Measurements from ENCODE around the gene INTS1.

Gene INTS1

DNA sequence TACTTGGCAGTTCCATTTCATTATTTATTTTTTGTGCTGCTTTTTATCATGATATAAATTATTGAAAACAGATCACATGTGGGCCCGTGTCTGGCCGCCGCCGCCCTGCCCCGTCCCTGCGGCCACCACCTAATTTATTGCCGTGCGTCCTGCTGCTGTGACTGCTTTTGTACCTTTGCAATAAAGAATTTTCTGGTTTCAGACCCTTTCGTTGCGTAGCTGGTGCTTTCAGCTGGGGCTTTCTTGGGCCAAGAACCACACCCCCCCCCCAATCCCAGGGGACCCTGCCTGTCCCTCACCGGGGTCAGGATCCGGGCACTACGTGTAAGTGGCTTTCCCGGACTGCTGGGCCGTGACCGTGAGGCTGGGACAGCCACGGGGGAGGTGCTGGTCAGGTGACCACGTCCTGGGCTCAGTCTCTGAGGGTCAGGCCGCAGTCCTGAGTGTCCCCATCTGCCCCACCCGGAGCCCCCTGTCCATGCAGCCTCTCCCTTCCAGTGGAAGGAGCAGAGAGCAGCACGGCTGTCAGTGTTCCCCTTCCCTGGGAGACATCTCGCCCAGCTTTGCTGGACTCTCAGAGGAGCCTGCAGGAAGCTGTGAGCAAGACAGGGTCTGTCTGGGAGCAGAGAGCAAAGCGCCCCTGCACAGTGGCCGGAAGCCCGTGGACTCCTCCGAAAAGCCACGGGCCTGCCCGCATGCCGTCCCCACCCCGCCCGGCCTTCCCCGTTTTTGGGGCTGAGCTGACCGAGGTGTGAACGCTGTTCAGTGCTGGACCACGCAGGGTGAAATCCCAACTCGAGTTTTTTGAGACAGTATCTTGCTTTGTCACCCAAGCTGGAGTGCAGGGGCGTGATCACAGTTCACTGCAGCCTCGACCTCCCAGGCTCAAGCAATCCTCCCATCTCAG, 38.9 kb upstream of the INTS1 start:
- no peak for DNase-seq

DNA sequence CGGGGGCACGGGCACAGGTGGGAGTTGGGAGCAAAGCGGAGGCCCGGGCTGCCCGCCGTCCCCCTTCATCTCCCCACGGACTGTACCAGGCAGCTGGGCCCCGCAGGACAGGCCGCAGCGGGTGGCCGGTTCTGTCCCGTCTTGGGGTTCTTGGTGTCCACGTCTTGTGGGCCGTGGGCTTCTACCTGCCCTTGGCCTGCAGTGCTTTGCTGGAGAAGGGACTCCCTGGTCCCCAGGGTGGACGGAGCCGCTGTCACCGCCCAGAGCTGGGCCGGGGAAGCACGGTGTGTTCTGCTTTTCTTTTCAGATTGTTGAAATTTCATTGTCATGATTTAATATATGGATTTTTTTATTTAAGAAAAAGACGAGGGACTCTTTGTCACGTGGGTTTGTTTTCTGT, 38.1 kb upstream of the INTS1 start:
- DNase-seq = no peak

DNA sequence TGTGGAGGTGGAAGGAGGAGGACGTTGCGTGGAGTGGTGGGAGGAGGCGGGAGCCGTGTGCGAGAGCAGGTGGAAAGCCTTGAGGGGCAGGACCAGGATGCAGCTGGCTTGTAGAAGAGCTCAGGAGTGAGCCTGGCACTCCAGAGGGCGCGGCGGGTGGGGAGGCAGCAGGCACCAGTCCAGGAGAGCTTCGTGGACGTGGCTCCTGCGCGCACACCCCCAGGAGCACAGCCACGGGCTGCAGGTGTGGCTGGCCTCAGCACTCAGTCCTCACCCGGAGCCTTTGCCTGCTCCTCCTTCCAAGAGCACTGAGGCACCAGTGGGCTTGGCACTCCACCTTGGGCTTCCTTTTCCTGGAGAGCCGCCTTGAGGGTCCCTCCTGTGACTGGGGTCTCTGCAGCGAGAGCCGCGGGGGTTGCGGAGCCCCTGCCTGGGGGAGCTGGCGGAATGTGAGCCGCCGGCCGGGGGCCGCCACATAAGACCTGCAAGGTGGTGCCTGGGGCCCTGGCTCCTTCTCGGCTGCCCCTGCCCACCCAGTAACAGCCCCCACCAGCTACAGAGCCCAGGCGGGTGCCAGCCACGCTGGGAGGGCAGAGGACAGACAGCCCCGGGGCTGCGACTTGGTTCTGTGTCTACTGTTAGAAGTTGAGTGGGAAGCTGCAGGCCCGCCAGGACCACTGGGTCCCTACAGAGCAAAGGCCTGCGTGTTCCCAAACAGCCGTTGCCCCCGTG, 37.4 kb upstream of the INTS1 start:
- no peak for DNase-seq

DNA sequence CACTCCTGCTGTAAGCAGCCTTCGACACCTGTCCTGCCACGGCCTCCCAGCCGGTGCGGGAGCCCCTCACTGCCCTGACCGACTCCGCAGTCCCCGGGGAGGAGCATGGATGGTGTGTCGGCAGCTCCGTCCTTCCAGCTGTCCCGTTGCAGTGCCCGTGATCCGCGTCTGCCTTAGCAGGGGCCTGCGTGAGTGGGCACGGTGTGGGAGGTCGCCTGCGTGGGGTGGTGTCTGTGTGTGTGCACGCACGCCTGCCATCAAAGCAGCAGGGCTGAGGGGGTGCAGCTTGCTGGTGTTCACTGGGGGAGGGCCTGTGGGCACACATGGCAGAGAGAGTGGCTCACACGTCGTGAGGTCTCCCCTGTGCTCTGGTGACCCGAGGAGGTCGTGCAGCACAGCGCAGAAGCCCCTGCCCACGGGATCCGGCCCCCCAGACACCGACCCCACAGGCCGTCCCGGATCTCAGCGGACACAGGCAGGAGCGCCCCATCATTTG, 36.6 kb upstream of the INTS1 start:
- no peak for DNase-seq

DNA sequence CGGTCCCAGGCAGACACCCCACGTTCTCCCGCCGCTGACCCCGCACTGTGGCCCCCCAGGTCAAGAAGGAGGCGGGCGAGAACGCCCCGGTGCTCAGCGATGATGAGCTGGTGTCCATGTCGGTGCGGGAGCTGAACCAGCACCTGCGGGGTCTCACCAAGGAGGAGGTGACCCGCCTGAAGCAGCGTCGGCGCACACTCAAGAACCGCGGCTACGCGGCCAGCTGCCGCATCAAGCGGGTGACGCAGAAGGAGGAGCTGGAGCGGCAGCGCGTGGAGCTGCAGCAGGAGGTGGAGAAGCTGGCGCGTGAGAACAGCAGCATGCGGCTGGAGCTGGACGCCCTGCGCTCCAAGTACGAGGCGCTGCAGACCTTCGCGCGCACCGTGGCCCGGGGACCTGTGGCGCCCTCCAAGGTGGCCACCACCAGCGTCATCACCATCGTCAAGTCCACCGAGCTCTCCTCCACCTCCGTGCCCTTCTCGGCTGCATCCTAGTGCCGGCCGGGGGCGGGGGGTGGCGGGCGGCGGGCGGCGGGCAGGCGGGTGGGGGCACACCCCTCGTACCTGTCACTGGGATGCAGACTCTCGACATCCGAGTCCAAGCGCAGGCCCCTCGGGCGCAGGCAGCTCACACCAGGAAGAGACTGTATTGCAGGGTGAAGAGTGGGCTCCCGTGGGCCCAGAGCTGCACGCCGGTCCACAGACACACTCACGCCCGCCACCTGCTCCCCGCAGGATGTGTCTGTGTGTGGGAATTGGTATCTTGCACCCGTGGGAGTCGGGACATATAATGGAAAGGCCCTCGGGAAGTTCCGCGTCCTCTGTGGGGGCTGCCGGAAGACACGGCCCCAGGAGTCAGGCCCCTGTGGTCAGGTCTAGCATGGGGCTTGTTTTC, 35.9 kb upstream of the INTS1 start:
- no peak for DNase-seq

DNA sequence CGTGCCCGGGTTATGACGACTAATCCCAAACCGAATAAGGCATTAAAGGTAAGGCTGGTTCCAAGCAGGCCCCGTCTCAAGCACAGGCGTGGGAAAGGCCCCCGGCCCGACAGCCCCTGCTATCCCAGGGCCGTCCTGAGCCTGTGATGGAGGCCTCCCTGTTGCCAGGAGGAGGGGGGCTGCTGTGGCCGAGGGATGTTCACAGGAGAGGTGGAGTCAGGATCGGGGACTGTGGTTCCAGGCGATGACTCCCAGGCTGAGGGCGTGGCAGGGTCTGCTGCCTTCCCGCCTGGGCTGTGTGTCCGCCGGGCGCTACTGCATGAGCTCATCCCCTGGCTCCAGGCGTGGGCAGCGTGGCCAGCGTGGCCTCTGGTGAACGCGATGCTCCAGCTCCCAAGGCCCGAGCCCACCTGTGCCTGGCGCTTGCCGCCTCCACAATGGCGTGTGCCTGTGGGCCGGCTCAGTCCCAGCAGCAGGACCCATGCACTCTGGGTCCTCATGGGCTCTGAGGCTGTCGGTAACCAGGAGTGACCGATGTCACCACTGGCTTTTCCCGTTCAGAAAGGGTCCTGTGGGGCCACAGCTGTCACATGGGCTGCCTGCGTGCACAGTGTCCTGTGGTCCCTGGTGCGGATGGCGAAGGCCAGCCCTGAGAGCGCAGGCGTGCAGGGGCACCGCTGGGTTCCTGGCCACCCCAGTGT, 35.1 kb upstream of the INTS1 start:
- DNase-seq = no peak

DNA sequence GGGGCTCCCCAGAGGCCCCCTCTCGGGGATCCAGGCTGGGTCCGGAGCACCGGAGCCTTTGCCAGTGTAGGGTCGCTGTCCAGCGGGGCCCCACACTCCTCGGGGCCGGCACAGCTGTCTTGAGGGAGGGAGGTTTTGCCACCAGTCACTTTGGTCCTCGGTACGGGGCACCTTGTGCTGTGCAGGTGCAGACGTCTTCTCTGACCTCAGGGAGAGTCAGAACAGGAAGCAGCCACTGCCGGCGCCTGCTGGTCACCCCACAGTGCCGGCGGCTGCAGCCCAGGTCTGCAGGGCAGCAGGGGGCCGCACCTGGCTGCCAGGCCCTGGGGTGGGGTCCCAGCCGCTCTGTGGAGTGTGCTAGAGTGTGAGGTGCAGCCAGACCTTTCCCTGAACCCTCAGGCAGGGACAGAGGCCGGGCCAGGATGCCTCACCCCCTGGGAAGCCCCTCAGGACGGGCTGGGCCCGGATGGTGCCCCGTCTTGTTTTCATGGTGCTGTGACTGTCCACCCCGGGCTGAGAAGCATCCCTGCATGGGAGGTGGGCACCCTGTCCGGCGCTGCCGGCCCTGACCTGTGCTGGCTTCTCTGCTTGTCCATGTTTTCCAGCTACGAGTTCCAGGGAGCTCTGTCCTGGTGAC, 34.5 kb upstream of the INTS1 start:
- DNase-seq = no peak

DNA sequence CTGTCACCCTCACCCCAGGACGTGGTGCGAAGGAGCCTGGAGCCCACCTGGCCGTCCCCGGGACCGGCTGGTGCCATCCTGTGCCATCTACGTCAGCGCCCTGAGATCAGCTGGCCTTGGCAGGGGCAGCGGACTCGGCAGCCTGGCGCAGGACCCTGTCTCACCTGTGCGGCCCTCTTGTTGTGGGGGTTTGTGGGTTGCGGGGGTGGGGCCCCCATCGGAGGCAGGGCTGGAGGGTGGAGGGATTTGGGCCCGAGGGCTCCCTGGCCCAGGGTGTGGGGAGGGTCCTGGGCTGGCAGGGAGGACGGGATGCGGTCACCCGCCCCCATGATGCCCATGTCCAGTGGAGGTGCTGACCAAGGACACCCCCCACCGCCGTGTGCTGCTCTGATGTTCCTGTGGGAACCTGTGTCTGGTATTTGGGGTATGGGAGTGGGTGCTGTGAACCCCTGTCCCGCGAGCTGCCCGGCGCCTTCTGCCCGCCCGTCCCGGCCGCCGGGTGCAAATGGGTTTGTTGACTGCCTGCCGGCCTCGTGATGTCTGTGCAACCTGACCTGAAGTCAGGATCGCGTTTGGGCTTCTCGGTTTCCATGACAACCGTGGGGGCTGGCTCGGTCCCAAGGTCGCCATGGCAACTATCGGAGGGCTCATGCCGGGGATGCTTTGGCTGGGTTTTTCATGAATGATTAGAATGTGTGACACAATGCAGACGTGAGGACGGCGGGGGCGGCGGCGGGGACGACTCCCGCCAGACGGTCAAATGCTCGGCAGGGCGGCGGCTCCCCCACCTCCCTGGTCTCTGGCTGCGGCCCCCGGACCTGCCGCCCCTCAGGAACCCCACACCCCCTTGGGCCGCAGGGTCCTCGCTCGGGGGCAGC, 33.6 kb upstream of the INTS1 start:
- DNase-seq = no peak

DNA sequence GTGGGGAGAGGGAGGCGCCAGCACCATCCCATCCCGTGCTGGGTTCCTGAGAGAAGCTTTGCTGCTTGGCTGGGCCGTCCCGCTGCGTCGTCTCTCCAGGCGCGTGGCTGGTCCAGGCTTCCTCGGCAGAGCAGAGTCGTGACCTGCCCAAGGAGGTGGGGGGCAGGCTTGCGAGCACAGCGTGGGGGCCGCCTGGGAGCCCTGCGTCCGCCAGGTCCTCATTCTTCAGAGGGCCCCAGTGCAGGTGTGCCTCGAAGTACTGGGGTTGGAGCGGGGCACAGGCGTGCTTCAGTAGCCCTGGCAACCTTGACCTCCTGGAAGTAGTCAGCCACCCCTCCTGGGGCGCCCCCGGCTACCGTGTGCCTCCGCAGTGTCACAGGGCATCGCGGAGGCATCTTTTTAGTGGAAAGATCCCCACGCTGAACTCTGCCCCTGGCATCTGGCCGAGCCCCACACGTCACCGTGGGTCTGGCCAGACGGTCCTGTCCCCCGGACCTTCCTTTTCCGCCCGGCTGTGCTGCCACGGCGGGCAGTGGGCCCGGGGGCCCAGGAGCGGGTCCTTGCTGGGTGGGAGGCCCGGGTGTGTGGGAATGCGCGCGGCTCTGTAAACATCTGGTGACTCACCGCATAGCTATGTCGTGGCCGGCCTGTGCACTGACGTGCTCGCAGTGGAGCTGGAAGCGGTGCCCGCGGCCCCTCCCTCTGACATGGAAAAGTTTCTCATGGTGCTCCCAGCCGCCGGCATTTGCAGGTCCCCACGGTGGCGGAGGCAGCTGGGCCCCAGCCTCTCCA, 32.8 kb upstream of the INTS1 start:
- no peak for DNase-seq

DNA sequence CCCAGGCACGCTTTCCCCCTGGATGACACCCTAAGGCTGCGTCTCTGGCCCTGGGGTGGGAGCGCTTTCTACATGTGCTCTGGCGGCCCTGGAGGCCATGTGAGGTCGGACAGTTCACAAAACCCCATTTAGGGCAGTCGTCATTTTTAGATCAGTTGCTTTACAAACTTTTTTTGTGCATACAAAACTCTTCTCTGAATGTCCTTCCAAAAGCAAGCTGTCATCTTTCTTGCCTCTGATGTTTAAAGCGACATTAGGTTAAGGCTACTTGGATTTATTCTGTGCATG, 32.2 kb upstream of the INTS1 start:
- no peak for DNase-seq

DNA sequence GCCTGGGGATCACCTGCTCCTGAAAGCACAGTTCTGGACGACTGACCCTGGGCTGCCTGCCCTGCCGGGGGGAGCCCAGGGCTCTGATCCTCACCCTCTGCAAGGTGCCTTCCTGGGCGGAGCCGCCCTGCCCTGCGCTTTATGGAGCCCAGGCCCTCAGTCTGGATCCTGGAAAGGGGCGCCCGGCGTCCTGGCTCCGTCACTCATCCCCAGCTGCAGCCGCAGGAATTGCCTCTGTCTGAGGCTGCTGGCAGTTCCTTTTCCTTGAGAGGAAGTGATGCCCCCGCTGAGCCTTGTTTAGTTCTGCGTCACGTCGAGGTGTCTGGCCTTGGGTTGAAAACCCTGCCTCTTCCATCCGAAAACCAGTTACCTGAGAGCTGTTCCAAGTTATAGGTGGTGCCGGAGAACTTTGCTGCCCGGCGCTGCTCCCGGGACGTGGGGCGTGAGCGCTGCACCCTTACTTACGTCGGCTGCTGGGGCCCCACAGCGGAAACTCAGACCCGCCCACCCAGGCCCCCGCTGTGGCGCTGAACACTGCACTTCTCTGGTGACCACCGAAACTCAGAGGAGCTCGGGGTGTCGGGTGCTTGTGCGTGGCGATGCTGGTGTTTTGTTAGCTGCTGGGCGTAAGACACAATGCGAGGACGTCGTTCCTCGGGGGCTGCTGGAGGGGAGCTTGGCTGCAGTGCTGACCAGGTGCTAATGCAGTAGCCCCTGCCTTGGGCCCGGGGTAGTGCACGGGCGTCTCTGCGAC, 31.7 kb upstream of the INTS1 start:
- no peak for DNase-seq

DNA sequence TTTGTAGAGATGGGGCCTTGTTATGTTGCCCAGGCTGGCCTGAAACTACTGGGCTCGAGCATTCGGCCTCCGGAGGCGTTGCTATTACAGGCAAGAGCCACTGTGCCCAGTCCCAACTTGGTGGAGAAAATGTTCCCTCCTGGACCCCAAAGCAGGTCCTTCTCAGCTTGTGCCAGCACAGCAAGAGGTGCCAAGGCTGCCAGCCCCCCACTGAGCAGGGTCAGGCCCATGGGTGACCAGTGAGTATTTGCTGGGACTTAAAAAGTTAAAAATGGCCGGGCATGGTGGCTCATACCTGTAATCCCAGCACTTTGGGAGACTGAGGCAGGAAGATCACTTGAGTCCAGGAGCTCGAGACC, 30.9 kb upstream of the INTS1 start:
- DNase-seq = no peak

DNA sequence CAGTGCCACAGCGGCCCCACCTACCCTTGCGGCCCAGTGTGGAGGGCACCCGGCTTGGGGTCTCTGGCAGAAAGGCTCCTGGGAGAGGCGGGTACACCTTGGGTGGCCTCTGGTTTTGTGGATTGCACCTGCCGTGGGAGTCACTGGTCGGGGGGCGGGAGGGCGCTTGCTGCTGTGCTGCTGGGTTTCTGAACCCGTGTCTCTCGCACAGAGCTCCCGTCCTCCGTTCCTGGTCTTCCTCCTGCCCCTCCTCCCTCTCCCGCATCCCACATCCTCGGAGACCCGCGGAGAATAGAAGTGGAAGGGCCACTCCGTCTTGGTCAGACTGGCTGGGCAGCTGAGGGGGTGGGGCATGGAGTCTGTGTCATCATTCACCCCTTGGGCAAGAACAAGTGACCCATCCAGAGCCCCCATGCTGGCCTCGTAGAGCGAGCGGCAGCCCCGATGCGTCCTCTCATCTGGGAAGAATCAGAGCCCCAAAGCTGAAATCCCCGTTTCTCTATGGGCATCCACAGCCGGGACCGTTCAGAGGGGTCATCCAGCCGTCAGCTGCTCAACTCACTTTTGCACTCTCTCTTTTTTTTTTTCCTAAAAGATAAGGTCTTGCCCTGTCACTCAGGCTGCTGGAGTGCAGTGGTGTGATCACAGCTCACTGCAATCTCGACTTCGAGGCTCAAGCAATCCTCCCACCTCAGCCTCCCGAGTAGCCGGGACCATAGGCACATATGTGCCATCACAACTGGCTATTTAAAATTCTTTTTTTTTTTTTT, 30.3 kb upstream of the INTS1 start:
- no peak for DNase-seq

DNA sequence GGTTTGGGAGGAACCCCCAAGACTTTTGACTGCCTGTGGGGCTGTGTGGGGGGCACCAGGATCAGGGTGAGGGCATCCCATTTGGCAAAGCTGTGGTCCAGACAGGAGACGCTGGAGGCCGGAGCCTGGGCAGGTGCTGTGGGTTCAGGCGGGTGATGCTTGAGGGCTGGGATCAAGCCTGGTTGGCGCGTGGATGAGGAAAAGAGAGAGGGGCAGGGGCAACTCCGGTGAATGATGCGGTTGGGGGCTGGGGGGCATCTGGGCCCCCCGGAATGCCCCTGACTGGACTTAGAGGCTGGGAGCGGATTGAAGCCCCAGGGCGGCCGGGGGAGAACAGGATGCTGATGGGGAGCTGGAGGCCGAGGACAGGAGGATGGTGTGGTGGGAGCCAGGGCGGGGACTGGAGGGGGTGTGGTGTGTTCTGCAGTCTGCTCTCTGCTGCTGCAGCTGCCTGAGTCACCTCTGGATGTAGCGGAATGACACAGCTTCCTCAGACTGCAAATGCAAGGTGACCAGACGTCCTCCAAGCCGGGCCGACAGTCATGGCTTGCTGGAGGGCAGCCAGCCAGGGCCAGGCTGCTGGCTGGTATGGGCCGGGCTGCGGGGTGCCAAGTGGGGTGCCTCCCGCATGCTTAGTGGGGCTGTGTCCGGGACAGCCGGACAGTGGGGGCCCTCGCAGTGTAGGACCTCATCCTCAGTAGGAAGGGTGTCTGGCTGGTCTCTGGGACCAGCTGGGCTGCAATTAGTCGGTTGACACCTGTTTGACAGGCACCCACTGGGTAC, 29.5 kb upstream of the INTS1 start:
- DNase-seq = peak; percentile 16 to 50

DNA sequence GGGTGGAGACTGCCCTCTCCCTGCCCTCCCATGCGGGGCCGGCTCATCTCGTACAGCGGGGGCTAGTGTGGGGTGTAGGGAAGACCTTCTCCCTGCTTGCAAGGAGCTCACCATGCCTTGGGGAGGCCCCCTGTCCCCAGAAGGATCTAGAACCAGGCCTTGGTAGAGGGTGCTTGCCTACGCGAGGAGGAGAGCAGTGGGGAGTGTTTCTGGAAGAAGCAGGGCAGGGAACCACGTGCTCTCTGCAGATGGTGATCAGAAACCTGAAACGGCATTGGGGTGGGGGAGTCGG, 29.0 kb upstream of the INTS1 start:
- no peak for DNase-seq

DNA sequence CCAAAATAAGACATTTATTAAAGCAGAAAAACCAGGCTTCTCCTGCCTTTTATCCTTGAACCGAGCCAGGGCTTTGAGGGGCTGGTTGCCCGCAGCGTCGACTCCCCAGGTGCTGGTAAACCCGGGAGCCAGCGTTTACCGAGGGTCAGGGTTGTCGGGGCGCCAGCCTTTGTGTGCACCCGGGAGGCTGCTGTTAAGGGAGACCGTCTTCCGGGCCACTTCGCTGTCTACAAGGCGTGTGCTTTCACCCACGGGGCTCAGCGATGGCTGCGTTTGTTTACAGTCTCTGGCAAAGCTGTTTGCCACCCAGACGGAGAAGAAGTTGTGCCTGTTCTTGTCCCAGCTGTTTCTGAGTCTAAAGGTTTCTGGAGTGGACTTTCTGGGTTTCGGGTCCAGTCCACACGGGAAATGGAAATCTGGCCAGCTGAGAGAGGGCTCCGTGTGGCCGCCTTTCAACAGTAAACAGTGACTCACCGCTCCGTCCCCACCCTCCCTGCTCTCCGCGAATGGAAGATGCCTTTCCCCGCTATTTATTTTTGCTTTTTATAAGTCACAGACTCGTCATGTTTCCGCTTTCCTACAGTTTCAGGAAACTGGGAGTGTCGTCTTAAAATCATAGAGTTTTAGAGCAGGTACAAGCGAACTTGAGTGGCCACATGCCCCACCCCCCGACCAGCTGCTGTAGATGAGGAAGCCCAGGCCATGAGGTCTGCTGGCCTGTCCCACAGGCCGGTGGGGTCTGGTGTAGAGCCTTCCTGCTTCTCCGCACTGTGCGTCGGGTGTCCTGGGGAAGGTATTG, 28.5 kb upstream of the INTS1 start:
- peak; percentile 67 to 76 for DNase-seq

DNA sequence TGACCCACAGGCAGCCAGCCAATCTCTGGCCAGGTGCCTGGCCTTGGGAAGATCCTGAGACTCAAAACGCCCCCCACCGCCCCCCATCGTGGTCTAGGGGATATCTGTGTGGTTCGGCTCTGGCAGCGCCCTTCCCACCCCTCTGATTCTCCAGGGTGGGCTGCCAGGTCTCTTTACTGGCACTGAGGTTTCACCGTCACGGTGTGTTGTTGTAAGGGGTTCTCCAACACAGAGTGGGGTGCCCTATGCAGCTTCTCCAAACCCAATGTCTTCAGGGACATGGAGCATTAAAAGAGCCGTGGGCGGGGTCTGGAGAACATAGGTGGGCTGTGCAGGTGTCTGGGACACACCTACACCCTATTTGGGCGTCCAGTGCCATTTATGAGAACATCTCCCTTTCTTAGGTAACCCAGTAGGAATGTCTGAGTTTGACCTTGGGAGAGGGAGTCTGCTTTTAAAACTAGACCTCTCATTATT, 27.8 kb upstream of the INTS1 start:
- DNase-seq = peak in 1 of 2 donors; percentile 32

Measured in CD4-positive, alpha-beta T cell treated with Interferon alpha-2 for 1 hour (primary cell).